CD4-positive, alpha-beta T cell (primary cell): ENCODE data around the gene GALNT14. TPM values are rescaled to one million over a fixed set of nuclear protein-coding genes. Genes with fewer than 3 reads are reported as not detected.

Experiments used
- ATAC-seq: fragments of 200-7000 bp; cut with Tn5 transposase; one replicate; pipeline ENCODE4 v1.10.0; 2022; ENCODE audit warnings: mild to moderate bottlenecking; ENCODE audit not compliant: poor library complexity
- CTCF ChIA-PET: fragments of 350-600 bp; sonication (Branson Sonifier 250); formaldehyde crosslinking; loops from one replicate; lab custom pipeline; 2021; ENCODE audit warnings: antibody characterized with exemption, inconsistent platforms; lab: Charles Lee
- POLR2A ChIA-PET: fragments of 350-600 bp; sonication (Branson Sonifier 250); formaldehyde crosslinking; loops from one replicate; lab custom pipeline; 2021; ENCODE audit warnings: antibody characterized with exemption, inconsistent platforms; lab: Charles Lee
- DNase-seq, 14 experiments: peaks; one replicate each; pipeline ENCODE4 v3.0.0-alpha.2; 2013 to 2020; ENCODE audit warnings: mixed read lengths in 2 of 14
- H3K27ac ChIP-seq, 2 donors: one replicate each; pipeline versions ENCODE4 v1.5.1 to v1.7.0; 2013; ENCODE audit warnings: low read length in 2 of 2, low read depth in 1 of 2, mild to moderate bottlenecking in 1 of 2
- H3K27me3 ChIP-seq, 2 experiments: 1 replicate in 1 of 2; 2 replicates in 1 of 2; pipeline versions ENCODE4 v1.6.1 to v1.7.0; 2013; ENCODE audit warnings: low read length in 2 of 2, control low read depth in 1 of 2, mild to moderate bottlenecking in 1 of 2, moderate library complexity in 1 of 2; ENCODE audit not compliant: insufficient read depth in 2 of 2, control insufficient read depth in 1 of 2
- H3K36me3 ChIP-seq: one replicate; pipeline ENCODE4 v1.6.1; 2013; ENCODE audit warnings: low read length, control low read depth; ENCODE audit not compliant: insufficient read depth
- H3K4me1 ChIP-seq: one replicate; pipeline ENCODE4 v1.6.1; 2013; ENCODE audit warnings: low read length, control low read depth; ENCODE audit not compliant: insufficient read depth
- H3K4me3 ChIP-seq: one replicate; pipeline ENCODE4 v1.5.1; 2013; ENCODE audit warnings: mild to moderate bottlenecking, low read length, moderate library complexity
- H3K9me3 ChIP-seq, 2 experiments: 1 replicate in 1 of 2; 2 replicates in 1 of 2; pipeline versions ENCODE4 v1.6.1 to v1.7.0; 2013; ENCODE audit warnings: low read length in 2 of 2, mild to moderate bottlenecking in 2 of 2, control low read depth in 1 of 2, moderate library complexity in 1 of 2; ENCODE audit not compliant: control insufficient read depth in 1 of 2, insufficient read depth in 1 of 2
- H3K27ac Mint-ChIP-seq: one replicate; pipeline ENCODE4 v1.8.0; 2020; ENCODE audit warnings: mixed read lengths
- H3K27me3 Mint-ChIP-seq: one replicate; pipeline ENCODE4 v1.8.0; 2021; ENCODE audit warnings: mixed read lengths
- H3K36me3 Mint-ChIP-seq: one replicate; pipeline ENCODE4 v1.8.0; 2021; ENCODE audit warnings: low read depth, mixed read lengths
- H3K4me1 Mint-ChIP-seq: one replicate; pipeline ENCODE4 v1.8.0; 2021; ENCODE audit warnings: low read depth, mixed read lengths
- H3K4me3 Mint-ChIP-seq: one replicate; pipeline ENCODE4 v1.8.0; 2020; ENCODE audit warnings: mild to moderate bottlenecking, mixed read lengths
- H3K9me3 Mint-ChIP-seq: one replicate; pipeline ENCODE4 v1.8.0; 2020; ENCODE audit warnings: mixed read lengths
- intact Hi-C, 2 experiments: fragments of 100-400 bp; cut with DNase I in 1 of 2; cut with micrococcal nuclease in 1 of 2; formaldehyde crosslinking; loops; one replicate each; pipeline versions ENCODE4 v1.15.1 to v1.9.0; 2023 to 2025; cut with DNase I, micrococcal nuclease
- total RNA-seq, 174 experiments: library from RNA in 2 of 174; stranded (reverse) in 2 of 174; gene quantifications; one replicate each; pipeline ENCODE4 v1.2.3 and lab custom pipeline; 2021 to 2026
- TF ChIP-seq, protein P1 (sequence below): fragments of 200-600 bp; IDR thresholded peaks from one replicate; pipeline ENCODE4 v1.8.0; 2022; ENCODE audit warnings: antibody characterized with exemption, mild to moderate bottlenecking

The GALNT14 gene
- total RNA-seq, 2 experiments from 2014 or later = not detected

DNA sequence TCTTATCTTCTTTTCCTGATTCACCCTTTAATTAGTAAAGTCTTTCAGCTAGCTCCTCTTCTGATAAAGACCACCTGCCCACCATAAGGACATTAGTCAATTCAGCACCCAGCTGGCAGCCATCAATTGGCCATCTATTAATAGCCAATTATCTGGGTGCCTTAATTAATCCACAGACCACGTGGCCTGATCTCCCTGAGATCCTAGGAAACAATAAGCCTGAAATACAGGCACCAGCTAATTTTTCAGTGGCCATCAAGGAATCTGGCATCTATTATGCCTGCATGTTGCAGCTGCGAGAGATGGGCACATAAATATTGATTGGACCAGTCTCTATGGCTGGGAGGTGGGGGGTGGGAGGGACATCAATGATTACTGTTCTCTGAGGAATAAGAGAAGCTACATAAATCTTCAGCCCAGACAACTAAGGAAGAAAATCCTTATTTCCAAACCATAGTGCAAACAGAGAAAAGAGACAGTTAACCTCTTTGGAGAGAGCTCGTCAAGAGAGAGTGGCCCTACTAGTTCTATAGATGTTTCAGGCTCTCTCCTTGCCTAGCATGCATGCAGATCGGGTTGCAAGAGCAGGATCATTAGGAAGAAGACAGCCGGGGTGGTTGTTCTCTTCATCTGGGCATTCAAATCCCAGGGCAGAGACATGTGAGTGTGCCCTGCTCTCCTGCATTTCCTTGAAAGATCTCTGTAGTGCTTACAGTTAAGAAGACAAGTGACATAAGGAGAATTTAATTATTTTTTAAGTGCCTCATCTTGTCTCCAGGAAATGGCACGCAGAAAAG, 8.7 kb downstream of the GALNT14 start:
- H3K9me3 ChIP-seq = no peaks in the 10 kb centered on the region
- no peaks in the 10 kb centered on the region for H3K4me1 ChIP-seq
- Mint-ChIP-seq H3K27ac (no peak overlapping the region), H3K4me1 (no peaks in the 10 kb centered on the region), H3K9me3 (no peaks in the 10 kb centered on the region), H3K4me3 (no peak overlapping the region), H3K36me3 (no peaks in the 10 kb centered on the region), H3K27me3 (peaks cover 42% of the 10 kb centered on the region)
- ChIA-PET CTCF (no interaction called here), POLR2A (no interaction called here)
- ATAC-seq (no peak), DNase-seq (no peak)
- intact Hi-C loops = no loop called here
- no peak overlapping the region for H3K4me3 ChIP-seq
- no peaks in the 10 kb centered on the region for H3K36me3 ChIP-seq
- peaks cover 8 to 14% of the 10 kb centered on the region in 2 experiments for H3K27me3 ChIP-seq
- TF ChIP-seq, protein P1, sequence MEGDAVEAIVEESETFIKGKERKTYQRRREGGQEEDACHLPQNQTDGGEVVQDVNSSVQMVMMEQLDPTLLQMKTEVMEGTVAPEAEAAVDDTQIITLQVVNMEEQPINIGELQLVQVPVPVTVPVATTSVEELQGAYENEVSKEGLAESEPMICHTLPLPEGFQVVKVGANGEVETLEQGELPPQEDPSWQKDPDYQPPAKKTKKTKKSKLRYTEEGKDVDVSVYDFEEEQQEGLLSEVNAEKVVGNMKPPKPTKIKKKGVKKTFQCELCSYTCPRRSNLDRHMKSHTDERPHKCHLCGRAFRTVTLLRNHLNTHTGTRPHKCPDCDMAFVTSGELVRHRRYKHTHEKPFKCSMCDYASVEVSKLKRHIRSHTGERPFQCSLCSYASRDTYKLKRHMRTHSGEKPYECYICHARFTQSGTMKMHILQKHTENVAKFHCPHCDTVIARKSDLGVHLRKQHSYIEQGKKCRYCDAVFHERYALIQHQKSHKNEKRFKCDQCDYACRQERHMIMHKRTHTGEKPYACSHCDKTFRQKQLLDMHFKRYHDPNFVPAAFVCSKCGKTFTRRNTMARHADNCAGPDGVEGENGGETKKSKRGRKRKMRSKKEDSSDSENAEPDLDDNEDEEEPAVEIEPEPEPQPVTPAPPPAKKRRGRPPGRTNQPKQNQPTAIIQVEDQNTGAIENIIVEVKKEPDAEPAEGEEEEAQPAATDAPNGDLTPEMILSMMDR = no peak
- H3K27ac ChIP-seq = no peak overlapping the region

DNA sequence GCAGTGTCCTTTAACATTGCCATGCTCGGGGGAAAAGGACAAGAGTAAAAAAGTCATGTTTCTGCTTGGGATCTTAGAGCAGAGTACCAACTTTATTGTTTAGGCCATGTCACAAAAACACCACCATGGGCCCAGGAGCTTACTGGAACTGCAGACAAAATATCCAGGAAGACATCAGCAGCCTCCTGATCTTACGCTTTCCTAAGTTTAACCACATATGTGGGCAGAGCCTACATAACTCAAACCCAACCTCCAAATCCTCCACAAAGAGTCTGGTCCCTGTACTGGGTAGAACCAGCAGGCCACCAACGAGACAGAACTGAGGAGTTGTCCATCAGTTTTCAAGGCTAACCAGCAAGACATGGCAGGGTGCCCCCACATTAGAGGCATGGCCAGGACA, 10.3 kb downstream of the GALNT14 start:
- TF ChIP-seq, protein P1 = no peak
- Mint-ChIP-seq H3K9me3 (no peaks in the 10 kb centered on the region), H3K4me3 (no peak overlapping the region), H3K36me3 (no peaks in the 10 kb centered on the region), H3K27me3 (peaks cover 26% of the 10 kb centered on the region), H3K4me1 (no peaks in the 10 kb centered on the region), H3K27ac (no peak overlapping the region)
- DNase-seq (no peak), ATAC-seq (no peak)
- no peak overlapping the region for H3K27ac ChIP-seq
- peaks cover 0 to 2% of the 10 kb centered on the region in 2 experiments for H3K27me3 ChIP-seq
- no peak overlapping the region for H3K4me3 ChIP-seq
- no peaks in the 10 kb centered on the region for H3K36me3 ChIP-seq
- H3K9me3 ChIP-seq = no peaks in the 10 kb centered on the region
- no peaks in the 10 kb centered on the region for H3K4me1 ChIP-seq
- CTCF ChIA-PET = no interaction called here
- POLR2A ChIA-PET = no interaction called here
- intact Hi-C loops = no loop called here

DNA sequence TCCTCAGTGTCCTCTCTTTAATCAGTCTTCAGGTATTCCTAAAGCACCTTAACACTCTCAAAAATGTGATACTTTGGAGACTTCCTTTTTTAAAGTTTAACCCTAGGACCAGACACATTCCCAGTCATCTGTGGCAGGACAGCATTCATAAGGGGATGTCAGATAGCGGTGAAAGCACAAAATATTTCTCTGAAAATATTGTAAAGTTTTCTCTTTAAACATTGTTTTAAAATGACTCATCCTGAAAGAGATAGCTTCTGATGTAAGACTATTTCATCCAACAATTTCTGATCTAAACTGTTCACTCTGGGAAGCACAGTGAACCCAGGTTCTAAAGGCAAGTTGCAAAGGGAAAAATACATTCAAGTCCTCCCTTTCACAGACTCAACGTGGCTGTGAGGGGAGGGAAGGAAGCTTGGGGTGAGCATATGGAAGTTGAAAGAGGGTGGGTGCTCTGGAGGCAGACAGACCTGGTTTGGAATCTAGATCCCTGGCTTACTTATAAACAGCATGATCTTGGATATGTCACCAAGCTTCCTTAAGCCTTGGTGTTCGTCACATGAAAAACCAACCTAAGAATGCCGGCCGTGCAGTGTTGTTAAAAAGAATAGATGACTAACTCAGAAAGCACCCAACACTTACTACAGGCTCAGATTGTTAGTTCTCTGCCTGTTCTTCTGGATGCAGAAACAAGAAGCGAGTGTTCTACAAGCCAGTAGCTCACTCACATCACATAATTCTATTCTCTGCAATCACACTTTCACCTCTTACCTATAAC, 12.1 kb downstream of the GALNT14 start:
- Mint-ChIP-seq H3K27me3 (peaks cover 17% of the 10 kb centered on the region), H3K27ac (no peak overlapping the region), H3K9me3 (no peaks in the 10 kb centered on the region), H3K4me1 (no peaks in the 10 kb centered on the region), H3K36me3 (no peaks in the 10 kb centered on the region), H3K4me3 (no peak overlapping the region)
- intact Hi-C loops = no loop called here
- POLR2A ChIA-PET = no interaction called here
- Histone ChIP-seq H3K4me3 (no peak overlapping the region), H3K4me1 (no peaks in the 10 kb centered on the region), H3K9me3 (no peaks in the 10 kb centered on the region), H3K27ac (no peak overlapping the region), H3K27me3 (peaks cover 0 to 2% of the 10 kb centered on the region in 2 experiments), H3K36me3 (no peaks in the 10 kb centered on the region)
- DNase-seq (no peak), ATAC-seq (no peak)
- CTCF ChIA-PET = interaction anchor here (1.5 kb wide), 1 partner anchor 12 kb away, joined by 3 read pairs; no protein-coding TSS in a partner anchor
- TF ChIP-seq, protein P1 = no peak
